Measurements from ENCODE around the gene IRF2BP2. TPM values are rescaled to one million over a fixed set of nuclear protein-coding genes. Genes with fewer than 3 reads are reported as not detected.

Gene IRF2BP2
- total and polyA plus RNA-seq, 2 of the 13 experiments (the other 11 are each of a cell fraction or from before 2014, with no cell fraction given) = 140 to 147 TPM

DNA sequence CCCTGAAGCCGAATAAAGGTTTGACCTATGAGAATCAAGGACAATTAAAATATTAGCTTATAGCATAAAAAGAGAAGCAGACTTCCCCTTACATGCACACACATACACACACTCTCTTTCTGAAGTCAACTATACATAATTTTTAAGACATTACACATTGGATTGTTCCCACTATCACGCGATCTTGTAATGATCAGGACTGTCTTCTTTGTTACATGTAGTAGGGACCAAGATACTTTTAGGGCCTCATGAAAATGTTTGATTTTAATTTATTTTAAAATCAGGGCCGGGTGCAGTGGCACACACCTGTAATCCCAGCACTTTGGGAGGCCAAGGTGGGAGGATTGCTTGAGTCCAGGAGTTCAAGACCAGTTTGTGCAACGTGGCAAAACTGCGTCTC is 16.4 kb upstream of the IRF2BP2 start:
- Histone ChIP-seq H3K27ac (ENCODE audit: extremely low read length, insufficient read depth, low read length) (no peak overlapping the region), H4K20me1 (ENCODE audit: insufficient read depth, low read length) (no peaks in the 10 kb centered on the region), H3K4me3 (replicated peaks in 1 of 3; ENCODE audit: insufficient read depth in 1 of 3, low read depth in 2 of 3, low read length in 3 of 3) (no peak overlapping the region), H3K79me2 (ENCODE audit: insufficient read depth, low read length) (no peaks in the 10 kb centered on the region), H3K4me2 (ENCODE audit: low read depth, low read length) (no peak overlapping the region), H3K4me1 (ENCODE audit: insufficient read depth, low read length) (peaks cover 96% of the 10 kb centered on the region), H2AFZ (ENCODE audit: low read length) (no peak overlapping the region), H3K27me3 (ENCODE audit: control insufficient read depth in 1 of 2, insufficient read depth in 2 of 2, low read length in 2 of 2) (no peaks in the 10 kb centered on the region), H3K9ac (ENCODE audit: insufficient read depth, low read depth, low read length) (no peak overlapping the region), H3K9me3 (ENCODE audit: low read length) (no peaks in the 10 kb centered on the region), H3K36me3 (replicated peaks in 1 of 2; ENCODE audit: control insufficient read depth in 1 of 2, insufficient read depth in 2 of 2, low read length in 2 of 2) (no peaks in the 10 kb centered on the region)
- in situ Hi-C loops (cut with HindIII; ENCODE audit: extremely low pct_ligation_motif_present, low pct_unique_long_range_greater_than_20kb) = no loop called here
- ChIA-PET CTCF (ENCODE audit: low intra/inter-chr PET ratio, low total read pairs) (no interaction called here), POLR2A (interaction anchor here (3.3 kb wide), 1 partner anchor 7 kb away, joined by 16 read pairs; no protein-coding TSS in a partner anchor)
- no TSS peak for BruUV-seq (replicated peaks)
- 97% methylated on average over 6 of the region's 6 CpGs for WGBS (ENCODE audit: low lambda C conversion rate)
- DNase-seq (ENCODE audit: low spot score) = no peak
- no peak for ATAC-seq
- no peak for FAIRE-seq
- intact Hi-C loops (cut with micrococcal nuclease; ENCODE audit: unreplicated experiment) = no loop called here
- TF ChIP-seq KLF11 (CRISPR knock-in tag; IDR thresholded peaks at IDR 0.05) (no peak), KDM5B (CRISPR knock-in tag; IDR thresholded peaks at IDR 0.05; ENCODE audit: borderline replicate concordance) (no peak), ZNF468 (CRISPR knock-in tag; IDR thresholded peaks at IDR 0.05) (no peak), ESRRA (CRISPR knock-in tag; IDR thresholded peaks at IDR 0.05; ENCODE audit: low read depth) (no peak), FOXJ3 (CRISPR knock-in tag; IDR thresholded peaks at IDR 0.05; ENCODE audit: borderline replicate concordance) (no peak)
- TF ChIP-seq, protein P1, sequence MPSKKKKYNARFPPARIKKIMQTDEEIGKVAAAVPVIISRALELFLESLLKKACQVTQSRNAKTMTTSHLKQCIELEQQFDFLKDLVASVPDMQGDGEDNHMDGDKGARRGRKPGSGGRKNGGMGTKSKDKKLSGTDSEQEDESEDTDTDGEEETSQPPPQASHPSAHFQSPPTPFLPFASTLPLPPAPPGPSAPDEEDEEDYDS (CRISPR knock-in tag; IDR thresholded peaks at IDR 0.05) = no peak
- TF ChIP-seq, protein P2, sequence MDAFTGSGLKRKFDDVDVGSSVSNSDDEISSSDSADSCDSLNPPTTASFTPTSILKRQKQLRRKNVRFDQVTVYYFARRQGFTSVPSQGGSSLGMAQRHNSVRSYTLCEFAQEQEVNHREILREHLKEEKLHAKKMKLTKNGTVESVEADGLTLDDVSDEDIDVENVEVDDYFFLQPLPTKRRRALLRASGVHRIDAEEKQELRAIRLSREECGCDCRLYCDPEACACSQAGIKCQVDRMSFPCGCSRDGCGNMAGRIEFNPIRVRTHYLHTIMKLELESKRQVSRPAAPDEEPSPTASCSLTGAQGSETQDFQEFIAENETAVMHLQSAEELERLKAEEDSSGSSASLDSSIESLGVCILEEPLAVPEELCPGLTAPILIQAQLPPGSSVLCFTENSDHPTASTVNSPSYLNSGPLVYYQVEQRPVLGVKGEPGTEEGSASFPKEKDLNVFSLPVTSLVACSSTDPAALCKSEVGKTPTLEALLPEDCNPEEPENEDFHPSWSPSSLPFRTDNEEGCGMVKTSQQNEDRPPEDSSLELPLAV (CRISPR knock-in tag; conservative IDR thresholded peaks at IDR 0.05; ENCODE audit: low read depth) = no peak

Measured in HepG2 (cell line).